Esophagus squamous epithelium (tissue), 5 donors: ENCODE measurements around the gene BBS12. TPM values are rescaled to one million over a fixed set of nuclear protein-coding genes. Genes with fewer than 3 reads are reported as not detected.

Source experiments
- DNase-seq: peaks from one replicate; lab custom pipeline; 2025; lab: John Stamatoyannopoulos, UW
- H3K27ac ChIP-seq, 4 donors: fragments of 200-600 bp; sonication (generic); one replicate each; pipeline ENCODE4 v1.5.1; 2016 to 2019; ENCODE audit warnings: mild to moderate bottlenecking in 1 of 4
- H3K27me3 ChIP-seq, 4 donors: fragments of 200-600 bp; sonication (generic); 1 replicate in 3 of 4; 2 replicates in 1 of 4; pipeline versions ENCODE4 v1.5.1 to v1.6.0; 2017 to 2021; ENCODE audit warnings: antibody characterized with exemption in 1 of 4
- H3K36me3 ChIP-seq, 3 donors: fragments of 200-600 bp; sonication (generic); one replicate each; pipeline ENCODE4 v1.5.1; 2016 to 2019
- H3K4me1 ChIP-seq, 3 donors: fragments of 200-600 bp; sonication (generic); one replicate each; pipeline ENCODE4 v1.5.1; 2017 to 2019
- H3K4me3 ChIP-seq, 4 donors: fragments of 200-600 bp; sonication (generic); 1 replicate in 3 of 4; 2 replicates in 1 of 4; pipeline ENCODE4 v1.5.1; 2016 to 2019; ENCODE audit warnings: mild to moderate bottlenecking in 2 of 4, moderate library complexity in 1 of 4
- H3K9me3 ChIP-seq, 3 donors: fragments of 200-600 bp; sonication (generic); one replicate each; pipeline ENCODE4 v1.5.1; 2016 to 2019
- CTCF ChIP-seq, 6 experiments: fragments of 450-650 bp in 4 of 6; fragments of 200-600 bp in 2 of 6; sonication (generic) in 2 of 6; IDR thresholded peaks; one replicate each; pipeline ENCODE4 v1.5.1; 2016 to 2019; ENCODE audit warnings: antibody characterized with exemption in 6 of 6, mild to moderate bottlenecking in 4 of 6, moderate library complexity in 4 of 6
- POLR2A ChIP-seq, 4 donors: fragments of 450-650 bp; IDR thresholded peaks; one replicate each; pipeline ENCODE4 v1.6.1; 2017; ENCODE audit warnings: antibody characterized with exemption in 4 of 4, mild to moderate bottlenecking in 4 of 4, moderate library complexity in 3 of 4
- WGBS, 2 donors: methylation state at CpG; one replicate each; pipeline ENCODE4 v1.1.5; 2018; 5-methylcytosine and 5-hydroxymethylcytosine counted together
- intact Hi-C: fragments of 100-400 bp; cut with DNase I; formaldehyde crosslinking; loops from one replicate; pipeline ENCODE4 v1.15.0; 2022
- total RNA-seq, 4 donors: library from RNA; depleted of rRNA; stranded (reverse); fragments of >200 nt; gene quantifications; one replicate each; pipeline ENCODE4 v1.1.0, GENCODE V29; 2016
- donor health status: DM: yes; HTN: yes; CAD: no.

Gene BBS12
- total RNA-seq, 4 donors from 2014 or later: 0.49 to 2.5 (median 1.0) TPM

GRCh38 chr4:122711919-122712318, 20.6 kb upstream of the BBS12 start:
- Histone ChIP-seq H3K4me1 (no peaks in the 10 kb centered on the region), H3K4me3 (no peak overlapping the region), H3K27ac (no peak overlapping the region), H3K27me3 (peaks cover 0 to 8% (median 0%) of the 10 kb centered on the region in 4 donors), H3K9me3 (no peaks in the 10 kb centered on the region), H3K36me3 (no peaks in the 10 kb centered on the region)
- DNase-seq: no peak
- intact Hi-C loops: no loop called here
- no peak for TF ChIP-seq CTCF (IDR thresholded peaks at IDR 0.05)
- TF ChIP-seq POLR2A (IDR thresholded peaks at IDR 0.05): no peak

- no peak for DNase-seq
- intact Hi-C loops: no loop called here
- Histone ChIP-seq H3K36me3 (no peaks in the 10 kb centered on the region), H3K27me3 (peaks cover 0 to 8% (median 0%) of the 10 kb centered on the region in 4 donors), H3K27ac (no peak overlapping the region), H3K4me3 (no peak overlapping the region), H3K4me1 (no peaks in the 10 kb centered on the region), H3K9me3 (no peaks in the 10 kb centered on the region)
- 81 to 85% methylated on average over 4 of the region's 4 CpGs for WGBS, 2 donors
- TF ChIP-seq POLR2A (IDR thresholded peaks at IDR 0.05) (no peak), CTCF (IDR thresholded peaks at IDR 0.05) (no peak)
Observed at GRCh38 chr4:122712782-122713181, 19.7 kb upstream of the BBS12 start.

- H3K4me3 ChIP-seq: no peak overlapping the region
- no peaks in the 10 kb centered on the region for H3K9me3 ChIP-seq
- no peak for DNase-seq
- H3K27ac ChIP-seq: no peak overlapping the region
- TF ChIP-seq POLR2A (IDR thresholded peaks at IDR 0.05) (no peak), CTCF (IDR thresholded peaks at IDR 0.05) (no peak)
- H3K4me1 ChIP-seq: no peaks in the 10 kb centered on the region
- H3K27me3 ChIP-seq: peaks cover 0 to 2% (median 0%) of the 10 kb centered on the region in 4 donors
- 37% methylated on average over 5 of the region's 5 CpGs for WGBS, 2 donors
- H3K36me3 ChIP-seq: no peaks in the 10 kb centered on the region
- intact Hi-C loops: loop anchor here (5.0 kb wide), 1 partner anchor 113 kb away; no protein-coding TSS in a partner anchor
Observed at GRCh38 chr4:122715221-122715620, 17.3 kb upstream of the BBS12 start.

GRCh38 chr4:122716825-122717448, 15.6 kb upstream of the BBS12 start:
- Histone ChIP-seq H3K27me3 (no peaks in the 10 kb centered on the region), H3K9me3 (no peaks in the 10 kb centered on the region), H3K27ac (no peak overlapping the region), H3K4me3 (no peak overlapping the region), H3K36me3 (no peaks in the 10 kb centered on the region), H3K4me1 (no peaks in the 10 kb centered on the region)
- WGBS, 2 donors: 23 to 27% methylated on average over 4 of the region's 4 CpGs
- TF ChIP-seq CTCF (IDR thresholded peaks at IDR 0.05): peak in 5 of 6 experiments; percentile 40 to 77 (median 63)
- TF ChIP-seq POLR2A (IDR thresholded peaks at IDR 0.05): no peak
- intact Hi-C loops: loop anchor here (5.0 kb wide), 1 partner anchor 115 kb away; no protein-coding TSS in a partner anchor
- no peak for DNase-seq

GRCh38 chr4:122718281-122718680, 14.2 kb upstream of the BBS12 start:
- no peak for DNase-seq
- Histone ChIP-seq H3K9me3 (no peaks in the 10 kb centered on the region), H3K4me1 (no peaks in the 10 kb centered on the region), H3K4me3 (no peak overlapping the region), H3K27me3 (no peaks in the 10 kb centered on the region), H3K36me3 (no peaks in the 10 kb centered on the region), H3K27ac (no peak overlapping the region)
- 68 to 82% methylated on average over 2 of the region's 2 CpGs for WGBS, 2 donors
- TF ChIP-seq CTCF (IDR thresholded peaks at IDR 0.05): no peak
- no peak for TF ChIP-seq POLR2A (IDR thresholded peaks at IDR 0.05)
- intact Hi-C loops: loop anchor here (5.0 kb wide), 1 partner anchor 116 kb away; no protein-coding TSS in a partner anchor
